ENCODE results near the gene ZNRF2. TPM values are rescaled to one million over a fixed set of nuclear protein-coding genes. Genes with fewer than 3 reads are reported as not detected.

Gene ZNRF2
- total and polyA plus RNA-seq, 10 of the 15 experiments (the other 5 are each of a cell fraction or from before 2014, with no cell fraction given), result 1.2 to 20.4 (median 9.5) TPM

DNA sequence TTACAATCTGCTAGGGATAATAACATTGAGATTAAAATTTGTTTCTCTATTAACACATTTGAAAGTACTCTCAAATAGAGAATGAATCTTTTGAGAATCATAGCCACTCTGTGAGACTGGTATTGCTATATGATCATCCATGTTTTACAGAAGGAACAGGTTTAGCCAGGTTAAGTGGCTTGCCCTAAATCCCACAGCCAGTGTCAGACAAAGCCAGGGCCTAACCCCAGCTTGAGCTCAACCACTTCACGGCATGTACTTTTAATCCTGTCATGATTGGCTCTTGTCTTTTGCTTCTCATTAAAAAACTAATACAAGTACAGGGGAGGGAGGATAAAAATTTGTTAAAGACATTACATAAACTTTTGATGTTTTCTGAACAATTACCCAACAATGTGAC is 3.8 kb upstream of the ZNRF2 start (continued):
- TF ChIP-seq, protein P1, sequence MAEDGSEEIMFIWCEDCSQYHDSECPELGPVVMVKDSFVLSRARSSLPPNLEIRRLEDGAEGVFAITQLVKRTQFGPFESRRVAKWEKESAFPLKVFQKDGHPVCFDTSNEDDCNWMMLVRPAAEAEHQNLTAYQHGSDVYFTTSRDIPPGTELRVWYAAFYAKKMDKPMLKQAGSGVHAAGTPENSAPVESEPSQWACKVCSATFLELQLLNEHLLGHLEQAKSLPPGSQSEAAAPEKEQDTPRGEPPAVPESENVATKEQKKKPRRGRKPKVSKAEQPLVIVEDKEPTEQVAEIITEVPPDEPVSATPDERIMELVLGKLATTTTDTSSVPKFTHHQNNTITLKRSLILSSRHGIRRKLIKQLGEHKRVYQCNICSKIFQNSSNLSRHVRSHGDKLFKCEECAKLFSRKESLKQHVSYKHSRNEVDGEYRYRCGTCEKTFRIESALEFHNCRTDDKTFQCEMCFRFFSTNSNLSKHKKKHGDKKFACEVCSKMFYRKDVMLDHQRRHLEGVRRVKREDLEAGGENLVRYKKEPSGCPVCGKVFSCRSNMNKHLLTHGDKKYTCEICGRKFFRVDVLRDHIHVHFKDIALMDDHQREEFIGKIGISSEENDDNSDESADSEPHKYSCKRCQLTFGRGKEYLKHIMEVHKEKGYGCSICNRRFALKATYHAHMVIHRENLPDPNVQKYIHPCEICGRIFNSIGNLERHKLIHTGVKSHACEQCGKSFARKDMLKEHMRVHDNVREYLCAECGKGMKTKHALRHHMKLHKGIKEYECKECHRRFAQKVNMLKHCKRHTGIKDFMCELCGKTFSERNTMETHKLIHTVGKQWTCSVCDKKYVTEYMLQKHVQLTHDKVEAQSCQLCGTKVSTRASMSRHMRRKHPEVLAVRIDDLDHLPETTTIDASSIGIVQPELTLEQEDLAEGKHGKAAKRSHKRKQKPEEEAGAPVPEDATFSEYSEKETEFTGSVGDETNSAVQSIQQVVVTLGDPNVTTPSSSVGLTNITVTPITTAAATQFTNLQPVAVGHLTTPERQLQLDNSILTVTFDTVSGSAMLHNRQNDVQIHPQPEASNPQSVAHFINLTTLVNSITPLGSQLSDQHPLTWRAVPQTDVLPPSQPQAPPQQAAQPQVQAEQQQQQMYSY (CRISPR knock-in tag; IDR thresholded peaks at IDR 0.05), result no peak
- TF ChIP-seq REST (IDR thresholded peaks at IDR 0.05; ENCODE audit: low read depth, low read length) (no peak), HDAC6 (IDR thresholded peaks at IDR 0.05; ENCODE audit: unreplicated experiment) (no peak), CHD2 (IDR thresholded peaks at IDR 0.05; ENCODE audit: borderline replicate concordance, low read depth, low read length) (no peak), E2F8 (IDR thresholded peaks at IDR 0.05; ENCODE audit: low read depth, partially characterized antibody) (no peak), YY1 (IDR thresholded peaks at IDR 0.05; ENCODE audit: low read depth, low read length) (no peak), RFX5 (IDR thresholded peaks at IDR 0.05; ENCODE audit: low read depth, low read length) (no peak), IRF4 (IDR thresholded peaks at IDR 0.05; ENCODE audit: low read depth, low read length) (no peak), ZNF687 (IDR thresholded peaks at IDR 0.05) (no peak), JUND (IDR thresholded peaks at IDR 0.05; ENCODE audit: low read depth, low read length) (no peak)
- TF ChIP-seq, protein P2, sequence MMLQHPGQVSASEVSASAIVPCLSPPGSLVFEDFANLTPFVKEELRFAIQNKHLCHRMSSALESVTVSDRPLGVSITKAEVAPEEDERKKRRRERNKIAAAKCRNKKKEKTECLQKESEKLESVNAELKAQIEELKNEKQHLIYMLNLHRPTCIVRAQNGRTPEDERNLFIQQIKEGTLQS (IDR thresholded peaks at IDR 0.05; ENCODE audit: borderline replicate concordance, extremely low read depth, low read depth, low read length), result no peak
- TF ChIP-seq, protein P3, sequence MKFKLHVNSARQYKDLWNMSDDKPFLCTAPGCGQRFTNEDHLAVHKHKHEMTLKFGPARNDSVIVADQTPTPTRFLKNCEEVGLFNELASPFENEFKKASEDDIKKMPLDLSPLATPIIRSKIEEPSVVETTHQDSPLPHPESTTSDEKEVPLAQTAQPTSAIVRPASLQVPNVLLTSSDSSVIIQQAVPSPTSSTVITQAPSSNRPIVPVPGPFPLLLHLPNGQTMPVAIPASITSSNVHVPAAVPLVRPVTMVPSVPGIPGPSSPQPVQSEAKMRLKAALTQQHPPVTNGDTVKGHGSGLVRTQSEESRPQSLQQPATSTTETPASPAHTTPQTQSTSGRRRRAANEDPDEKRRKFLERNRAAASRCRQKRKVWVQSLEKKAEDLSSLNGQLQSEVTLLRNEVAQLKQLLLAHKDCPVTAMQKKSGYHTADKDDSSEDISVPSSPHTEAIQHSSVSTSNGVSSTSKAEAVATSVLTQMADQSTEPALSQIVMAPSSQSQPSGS (IDR thresholded peaks at IDR 0.05; ENCODE audit: low read length), result no peak

Data from GM12878 (cell line).